ENCODE data around the gene B4GALNT2.

- TF ChIP-seq, protein P1, sequence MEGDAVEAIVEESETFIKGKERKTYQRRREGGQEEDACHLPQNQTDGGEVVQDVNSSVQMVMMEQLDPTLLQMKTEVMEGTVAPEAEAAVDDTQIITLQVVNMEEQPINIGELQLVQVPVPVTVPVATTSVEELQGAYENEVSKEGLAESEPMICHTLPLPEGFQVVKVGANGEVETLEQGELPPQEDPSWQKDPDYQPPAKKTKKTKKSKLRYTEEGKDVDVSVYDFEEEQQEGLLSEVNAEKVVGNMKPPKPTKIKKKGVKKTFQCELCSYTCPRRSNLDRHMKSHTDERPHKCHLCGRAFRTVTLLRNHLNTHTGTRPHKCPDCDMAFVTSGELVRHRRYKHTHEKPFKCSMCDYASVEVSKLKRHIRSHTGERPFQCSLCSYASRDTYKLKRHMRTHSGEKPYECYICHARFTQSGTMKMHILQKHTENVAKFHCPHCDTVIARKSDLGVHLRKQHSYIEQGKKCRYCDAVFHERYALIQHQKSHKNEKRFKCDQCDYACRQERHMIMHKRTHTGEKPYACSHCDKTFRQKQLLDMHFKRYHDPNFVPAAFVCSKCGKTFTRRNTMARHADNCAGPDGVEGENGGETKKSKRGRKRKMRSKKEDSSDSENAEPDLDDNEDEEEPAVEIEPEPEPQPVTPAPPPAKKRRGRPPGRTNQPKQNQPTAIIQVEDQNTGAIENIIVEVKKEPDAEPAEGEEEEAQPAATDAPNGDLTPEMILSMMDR (IDR thresholded peaks at IDR 0.05; ENCODE audit: insufficient read depth, low read length): no peak
- TF ChIP-seq, protein P2, sequence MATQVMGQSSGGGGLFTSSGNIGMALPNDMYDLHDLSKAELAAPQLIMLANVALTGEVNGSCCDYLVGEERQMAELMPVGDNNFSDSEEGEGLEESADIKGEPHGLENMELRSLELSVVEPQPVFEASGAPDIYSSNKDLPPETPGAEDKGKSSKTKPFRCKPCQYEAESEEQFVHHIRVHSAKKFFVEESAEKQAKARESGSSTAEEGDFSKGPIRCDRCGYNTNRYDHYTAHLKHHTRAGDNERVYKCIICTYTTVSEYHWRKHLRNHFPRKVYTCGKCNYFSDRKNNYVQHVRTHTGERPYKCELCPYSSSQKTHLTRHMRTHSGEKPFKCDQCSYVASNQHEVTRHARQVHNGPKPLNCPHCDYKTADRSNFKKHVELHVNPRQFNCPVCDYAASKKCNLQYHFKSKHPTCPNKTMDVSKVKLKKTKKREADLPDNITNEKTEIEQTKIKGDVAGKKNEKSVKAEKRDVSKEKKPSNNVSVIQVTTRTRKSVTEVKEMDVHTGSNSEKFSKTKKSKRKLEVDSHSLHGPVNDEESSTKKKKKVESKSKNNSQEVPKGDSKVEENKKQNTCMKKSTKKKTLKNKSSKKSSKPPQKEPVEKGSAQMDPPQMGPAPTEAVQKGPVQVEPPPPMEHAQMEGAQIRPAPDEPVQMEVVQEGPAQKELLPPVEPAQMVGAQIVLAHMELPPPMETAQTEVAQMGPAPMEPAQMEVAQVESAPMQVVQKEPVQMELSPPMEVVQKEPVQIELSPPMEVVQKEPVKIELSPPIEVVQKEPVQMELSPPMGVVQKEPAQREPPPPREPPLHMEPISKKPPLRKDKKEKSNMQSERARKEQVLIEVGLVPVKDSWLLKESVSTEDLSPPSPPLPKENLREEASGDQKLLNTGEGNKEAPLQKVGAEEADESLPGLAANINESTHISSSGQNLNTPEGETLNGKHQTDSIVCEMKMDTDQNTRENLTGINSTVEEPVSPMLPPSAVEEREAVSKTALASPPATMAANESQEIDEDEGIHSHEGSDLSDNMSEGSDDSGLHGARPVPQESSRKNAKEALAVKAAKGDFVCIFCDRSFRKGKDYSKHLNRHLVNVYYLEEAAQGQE (IDR thresholded peaks at IDR 0.05; ENCODE audit: insufficient replicate concordance, low read depth): no peak
- TF ChIP-seq POLR2AphosphoS5 (IDR thresholded peaks at IDR 0.05; ENCODE audit: low read depth) (no peak), GABPA (IDR thresholded peaks at IDR 0.05; ENCODE audit: low read depth) (no peak)
Observed at GRCh38 chr17:49165143-49165542, 32.6 kb downstream of the B4GALNT2 start.
